Activated CD4-positive, alpha-beta memory T cell treated with anti-CD3 and anti-CD28 coated beads for 36 hours (primary cell): ENCODE data around the gene RRBP1. TPM values are rescaled to one million over a fixed set of nuclear protein-coding genes. Genes with fewer than 3 reads are reported as not detected.
A peak's percentile ranks its signal among the peaks of the same experiment; 100 is the strongest.

Source experiments
- CTCF ChIA-PET: fragments of 350-600 bp; sonication (Branson Sonifier 250); formaldehyde crosslinking; loops from one replicate; lab custom pipeline; 2021; ENCODE audit warnings: antibody characterized with exemption, inconsistent platforms; lab: Charles Lee
- POLR2A ChIA-PET: fragments of 350-600 bp; sonication (Branson Sonifier 250); formaldehyde crosslinking; loops from one replicate; lab custom pipeline; 2021; ENCODE audit warnings: antibody characterized with exemption; lab: Charles Lee
- DNase-seq: peaks from one replicate; pipeline ENCODE4 v3.0.0-alpha.2; 2020
- H3K27ac Mint-ChIP-seq: one replicate; pipeline ENCODE4 v1.8.0; 2021; ENCODE audit warnings: mixed read lengths
- H3K27me3 Mint-ChIP-seq: one replicate; pipeline ENCODE4 v1.8.0; 2021; ENCODE audit warnings: mixed read lengths
- H3K36me3 Mint-ChIP-seq: one replicate; pipeline ENCODE4 v1.8.0; 2021; ENCODE audit warnings: mixed read lengths
- H3K4me1 Mint-ChIP-seq: one replicate; pipeline ENCODE4 v1.8.0; 2021; ENCODE audit warnings: low read depth, mixed read lengths
- H3K4me3 Mint-ChIP-seq: one replicate; pipeline ENCODE4 v1.8.0; 2021; ENCODE audit warnings: mild to moderate bottlenecking, mixed read lengths
- H3K9me3 Mint-ChIP-seq: one replicate; pipeline ENCODE4 v1.8.0; 2021; ENCODE audit warnings: mixed read lengths
- intact Hi-C: fragments of 100-400 bp; cut with micrococcal nuclease; formaldehyde crosslinking; loops from one replicate; pipeline ENCODE4 v1.15.1; 2023
- total RNA-seq, 2 experiments: library from RNA; stranded (reverse); gene quantifications; one replicate each; pipeline ENCODE4 v1.2.3, GENCODE V29; 2021

Gene RRBP1
- total RNA-seq, 2 experiments from 2014 or later, result 29.6 to 32.0 TPM

DNA sequence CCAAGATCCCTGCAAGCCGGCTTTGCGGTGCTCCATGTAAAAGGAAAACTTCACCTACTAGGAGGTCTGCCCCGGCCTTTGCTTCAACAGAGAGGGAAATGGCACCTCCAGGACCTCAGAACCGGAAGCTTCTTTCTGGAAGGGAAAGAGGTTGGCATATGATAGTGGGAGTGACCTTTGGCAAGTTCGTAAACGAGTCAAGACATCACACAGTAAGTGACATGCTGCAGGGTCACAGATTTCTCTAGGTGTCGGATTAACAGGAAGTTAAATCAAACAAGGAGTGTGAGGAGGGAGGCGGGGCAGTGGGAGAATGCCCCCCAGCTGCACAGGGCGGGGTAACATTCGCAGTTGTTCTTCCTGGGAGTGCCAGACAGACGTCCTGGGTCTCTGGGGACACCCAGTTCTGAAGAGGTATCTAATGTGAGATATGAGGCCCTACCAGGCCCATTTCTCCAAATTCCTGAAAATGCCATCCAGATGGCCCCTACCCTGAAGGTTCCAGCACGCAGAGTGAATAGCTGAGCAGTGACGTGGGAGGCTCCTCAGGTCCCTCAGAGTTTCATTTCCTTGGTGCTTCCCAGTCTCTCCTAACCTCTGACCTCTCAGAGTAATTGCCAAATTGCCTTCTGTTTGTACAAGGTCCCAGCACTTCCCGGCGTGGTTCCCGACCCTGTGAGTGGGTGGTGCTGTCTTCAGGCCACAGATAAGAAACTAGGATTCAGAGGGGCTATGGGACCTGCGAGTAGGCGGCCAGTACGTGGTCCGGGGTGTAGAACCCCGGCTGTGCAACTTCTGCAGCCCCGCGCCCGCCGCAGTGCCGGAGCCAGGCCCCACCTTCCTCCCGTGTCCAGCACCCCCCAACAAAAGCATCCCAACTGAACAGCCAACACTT lies 1.9 kb downstream of the RRBP1 start:
- POLR2A ChIA-PET, result interaction anchor here (2.7 kb wide), 1 partner anchor 110 kb away, joined by 12 read pairs; the partner anchor contains the start of gene DSTN
- CTCF ChIA-PET, result interaction anchor here (0.9 to 5.8 kb wide), 8 partner anchors 11 to 316 kb away, joined by 3 to 80 read pairs (median 22); partner anchors contain the start of gene DSTN
- intact Hi-C loops, result loop anchor here (2.0 to 5.0 kb wide), 3 partner anchors 15 to 607 kb away; partner anchors contain the start of genes KAT14, PET117 and ZNF133
- Mint-ChIP-seq H3K27me3 (peaks cover 12% of the 10 kb centered on the region), H3K4me3 (peak overlapping the region; percentile 67), H3K36me3 (peaks cover 8% of the 10 kb centered on the region), H3K27ac (peak overlapping the region; percentile 18), H3K4me1 (peaks cover 18% of the 10 kb centered on the region), H3K9me3 (no peaks in the 10 kb centered on the region)
- no peak for DNase-seq

DNA sequence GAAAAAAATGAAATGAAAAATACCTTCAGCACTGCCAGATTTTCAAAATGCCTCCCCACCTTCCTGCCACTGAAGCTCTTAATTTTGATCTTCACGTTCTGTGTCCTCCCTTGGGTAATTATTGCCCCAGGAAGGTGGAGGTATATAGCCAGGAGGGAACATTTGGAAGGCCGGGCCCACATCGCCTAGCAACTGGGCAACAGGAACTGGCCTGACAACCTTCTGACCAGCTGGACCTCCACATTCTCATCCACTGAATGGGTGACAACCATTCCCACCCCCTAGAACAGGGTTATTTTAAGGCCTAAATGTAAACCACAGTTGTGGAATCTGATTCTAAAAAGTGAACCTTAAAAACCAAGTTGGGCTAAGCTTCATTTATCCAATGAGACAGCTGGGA lies 3.2 kb downstream of the RRBP1 start:
- peaks cover 18% of the 10 kb centered on the region for H3K4me1 Mint-ChIP-seq
- ChIA-PET POLR2A (no interaction called here), CTCF (interaction anchor here (5.7 to 5.8 kb wide), 2 partner anchors 12 to 219 kb away, joined by 48 to 80 read pairs; no protein-coding TSS in a partner anchor)
- intact Hi-C loops, result no loop called here
- no peak for DNase-seq
- H3K36me3 Mint-ChIP-seq, result peaks cover 8% of the 10 kb centered on the region
- H3K9me3 Mint-ChIP-seq, result no peaks in the 10 kb centered on the region
- no peak overlapping the region for H3K4me3 Mint-ChIP-seq
- peaks cover 4% of the 10 kb centered on the region for H3K27me3 Mint-ChIP-seq
- no peak overlapping the region for H3K27ac Mint-ChIP-seq

DNA sequence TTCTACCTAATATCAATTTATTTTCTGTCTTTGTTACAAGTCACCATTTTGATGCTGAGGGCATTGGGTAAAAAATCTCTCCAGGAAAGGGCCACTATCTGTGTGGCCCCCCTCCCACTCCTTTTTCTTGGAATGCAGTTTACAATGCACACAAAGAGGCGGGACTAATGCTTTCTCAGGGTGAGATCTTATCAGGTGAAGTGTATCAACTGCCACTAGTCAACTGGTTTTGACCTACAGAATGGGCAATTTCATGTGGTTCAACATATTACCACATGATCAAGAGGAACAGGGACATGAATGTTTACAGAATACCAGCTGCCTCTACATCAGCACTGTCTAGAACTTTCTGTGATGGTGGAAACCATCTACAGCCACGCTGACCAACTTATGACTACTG lies 3.7 kb downstream of the RRBP1 start:
- Mint-ChIP-seq H3K4me3 (no peak overlapping the region), H3K9me3 (no peaks in the 10 kb centered on the region), H3K4me1 (peaks cover 19% of the 10 kb centered on the region), H3K36me3 (peaks cover 8% of the 10 kb centered on the region), H3K27ac (no peak overlapping the region), H3K27me3 (peaks cover 2% of the 10 kb centered on the region)
- ChIA-PET CTCF (interaction anchor here (5.7 to 5.8 kb wide), 2 partner anchors 11 to 219 kb away, joined by 48 to 80 read pairs; no protein-coding TSS in a partner anchor), POLR2A (no interaction called here)
- intact Hi-C loops, result no loop called here
- DNase-seq, result no peak

DNA sequence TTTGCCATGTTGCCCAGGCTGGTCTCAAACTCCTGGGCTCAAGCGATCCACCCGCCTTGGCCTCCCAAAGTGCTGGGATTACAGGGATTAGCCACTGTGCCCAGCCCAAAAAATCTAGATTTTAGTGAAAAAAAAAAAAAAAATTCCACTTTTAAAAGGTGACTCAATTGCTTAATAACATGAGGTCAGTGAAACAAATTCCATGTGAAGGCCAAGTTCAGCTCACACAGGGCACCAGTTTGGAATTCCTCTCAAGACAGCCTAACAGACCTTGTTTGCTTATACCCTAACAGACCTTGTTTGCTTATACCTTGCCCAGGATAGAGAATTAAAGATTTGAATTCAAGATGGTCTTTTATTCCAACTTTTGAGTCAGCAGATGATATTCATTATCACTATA lies 5.1 kb downstream of the RRBP1 start:
- H3K27me3 Mint-ChIP-seq, result no peaks in the 10 kb centered on the region
- intact Hi-C loops, result no loop called here
- H3K4me1 Mint-ChIP-seq, result peaks cover 17% of the 10 kb centered on the region
- ChIA-PET POLR2A (no interaction called here), CTCF (no interaction called here)
- H3K36me3 Mint-ChIP-seq, result peaks cover 8% of the 10 kb centered on the region
- H3K27ac Mint-ChIP-seq, result no peak overlapping the region
- no peaks in the 10 kb centered on the region for H3K9me3 Mint-ChIP-seq
- no peak for DNase-seq
- H3K4me3 Mint-ChIP-seq, result no peak overlapping the region

DNA sequence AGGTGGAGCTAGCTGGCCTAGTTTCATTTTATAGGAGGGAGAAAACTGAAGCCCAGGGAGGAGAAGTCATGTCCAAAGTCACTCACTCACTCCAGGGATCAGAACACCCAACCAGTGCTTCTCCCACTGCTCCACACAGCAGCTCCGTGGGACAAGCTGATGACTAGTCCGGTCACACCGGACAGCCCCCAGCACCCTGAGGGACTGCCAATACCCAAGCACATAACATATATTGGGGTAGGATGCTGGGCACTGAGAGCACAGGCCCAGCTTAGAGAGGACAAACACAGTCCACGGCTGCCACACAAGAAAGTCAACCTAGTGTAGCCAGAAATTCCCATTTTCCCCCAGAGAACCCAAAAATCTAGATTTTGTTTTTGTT lies 5.7 kb downstream of the RRBP1 start:
- POLR2A ChIA-PET, result no interaction called here
- H3K27ac Mint-ChIP-seq, result no peak overlapping the region
- H3K4me3 Mint-ChIP-seq, result no peak overlapping the region
- H3K27me3 Mint-ChIP-seq, result no peaks in the 10 kb centered on the region
- intact Hi-C loops, result no loop called here
- peaks cover 8% of the 10 kb centered on the region for H3K36me3 Mint-ChIP-seq
- H3K9me3 Mint-ChIP-seq, result no peaks in the 10 kb centered on the region
- CTCF ChIA-PET, result interaction anchor here (0.7 kb wide), 1 partner anchor 289 kb away, joined by 3 read pairs; no protein-coding TSS in a partner anchor
- peaks cover 17% of the 10 kb centered on the region for H3K4me1 Mint-ChIP-seq
- no peak for DNase-seq

DNA sequence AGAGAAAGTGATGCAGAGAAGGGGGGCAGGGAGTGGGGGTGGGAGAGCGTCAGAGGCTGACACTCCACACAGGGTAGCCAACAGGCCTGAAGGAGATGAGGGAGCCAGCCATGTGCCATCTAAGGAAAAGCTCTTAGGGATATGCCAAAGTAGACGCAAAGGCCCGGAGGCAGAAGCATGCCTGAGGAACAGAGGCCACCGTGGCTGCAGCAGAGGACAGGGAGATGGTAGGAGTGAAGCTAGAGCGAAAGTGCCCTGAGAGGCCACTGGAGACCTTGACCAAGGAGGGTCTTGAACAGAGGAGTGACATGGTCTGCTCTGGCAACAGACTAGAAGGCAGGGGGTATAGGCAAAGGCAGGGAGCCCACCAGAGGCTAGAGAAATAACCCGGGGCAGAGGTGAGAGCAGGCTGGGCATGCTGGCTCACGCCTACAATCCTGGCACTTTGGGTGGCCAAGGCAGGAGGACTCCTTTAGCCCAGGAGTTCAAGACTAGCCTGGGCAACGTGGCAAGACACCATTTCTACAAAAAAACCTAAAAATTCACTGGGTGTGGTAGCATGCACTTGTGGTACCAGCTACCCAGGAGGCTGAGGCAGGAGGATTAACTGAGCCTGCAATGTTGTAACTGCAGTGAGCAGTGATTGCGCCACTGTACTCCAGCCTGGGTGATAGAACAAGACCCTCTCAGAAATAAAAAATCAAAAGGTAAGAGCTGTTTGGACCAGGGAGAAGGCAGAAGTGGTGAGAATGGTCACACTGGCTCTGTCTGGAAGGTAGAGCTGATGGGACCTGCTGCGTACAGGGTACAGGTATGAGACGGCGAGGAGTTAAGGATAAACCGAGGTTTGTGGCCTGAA lies 6.3 kb downstream of the RRBP1 start:
- ChIA-PET POLR2A (no interaction called here), CTCF (interaction anchor here (0.6 to 0.7 kb wide), 2 partner anchors 16 to 289 kb away, joined by 3 read pairs; no protein-coding TSS in a partner anchor)
- Mint-ChIP-seq H3K36me3 (peaks cover 8% of the 10 kb centered on the region), H3K27me3 (no peaks in the 10 kb centered on the region), H3K4me3 (no peak overlapping the region), H3K9me3 (no peaks in the 10 kb centered on the region), H3K4me1 (peaks cover 17% of the 10 kb centered on the region), H3K27ac (no peak overlapping the region)
- no peak for DNase-seq
- intact Hi-C loops, result no loop called here

DNA sequence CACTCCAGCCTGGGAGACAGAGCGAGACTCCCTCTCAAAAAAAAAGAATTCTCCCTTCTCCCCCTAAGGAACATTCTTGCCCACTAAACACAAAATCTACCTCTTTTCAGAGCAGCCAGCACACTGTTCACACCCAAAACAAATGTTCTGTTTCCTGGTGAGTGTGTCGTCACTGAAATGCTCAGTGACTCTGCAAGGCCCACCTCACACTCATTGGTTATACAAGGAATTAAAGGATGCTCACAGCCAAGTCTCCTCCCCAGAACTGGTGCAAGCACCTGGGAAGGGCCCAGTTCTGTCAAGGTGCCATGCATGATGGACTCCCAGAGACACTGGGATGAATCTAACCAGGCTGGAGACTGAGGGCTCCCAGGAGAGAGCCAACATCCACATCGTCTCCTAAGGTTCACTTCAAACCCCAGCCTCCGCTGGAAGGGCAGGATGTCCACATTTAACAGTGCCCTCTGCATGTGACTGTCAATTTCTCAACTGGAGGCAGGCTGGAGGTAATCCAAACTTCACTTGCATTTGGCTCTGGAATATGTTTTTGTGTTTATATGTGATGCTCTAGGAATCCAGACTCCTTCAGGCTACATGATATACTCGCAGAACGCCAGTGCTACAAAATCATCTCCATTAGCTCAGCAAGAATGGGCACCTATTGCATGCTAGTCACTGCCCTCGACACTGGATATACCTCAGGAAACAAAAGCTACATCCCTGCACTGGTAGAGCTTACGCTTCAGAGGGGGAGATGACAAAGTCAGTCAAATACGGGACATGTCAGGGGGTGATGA lies 7.1 kb downstream of the RRBP1 start:
- intact Hi-C loops, result no loop called here
- no peak for DNase-seq
- Mint-ChIP-seq H3K4me3 (no peak overlapping the region), H3K27ac (no peak overlapping the region), H3K36me3 (peaks cover 8% of the 10 kb centered on the region), H3K9me3 (no peaks in the 10 kb centered on the region), H3K27me3 (no peaks in the 10 kb centered on the region), H3K4me1 (peaks cover 12% of the 10 kb centered on the region)
- ChIA-PET POLR2A (no interaction called here), CTCF (interaction anchor here (0.6 kb wide), 1 partner anchor 17 kb away, joined by 3 read pairs; no protein-coding TSS in a partner anchor)

DNA sequence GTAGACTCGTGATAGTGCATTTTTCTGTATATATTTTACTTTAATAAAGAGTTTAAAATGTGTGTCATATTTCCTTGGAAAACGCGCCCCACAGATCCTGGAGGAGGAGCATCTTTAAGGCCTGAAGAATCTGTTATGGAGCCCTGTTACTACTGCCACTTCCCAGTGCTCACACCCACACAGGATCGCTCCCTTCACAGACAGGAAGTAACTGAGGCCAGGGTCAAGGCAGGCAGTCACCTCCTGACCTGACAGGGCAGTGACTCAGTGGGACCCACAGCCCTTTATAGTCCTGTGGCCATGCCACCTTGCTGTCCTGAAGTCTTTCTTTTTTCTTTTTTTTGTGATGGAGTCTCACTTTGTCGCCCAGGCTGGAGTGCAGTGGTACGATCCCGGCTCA lies 9.0 kb downstream of the RRBP1 start:
- H3K4me3 Mint-ChIP-seq, result no peak overlapping the region
- H3K27me3 Mint-ChIP-seq, result no peaks in the 10 kb centered on the region
- no peaks in the 10 kb centered on the region for H3K9me3 Mint-ChIP-seq
- ChIA-PET CTCF (interaction anchor here (2.9 kb wide), 1 partner anchor 9 kb away, joined by 13 read pairs; the partner anchor contains the start of gene RRBP1), POLR2A (no interaction called here)
- DNase-seq, result no peak
- H3K36me3 Mint-ChIP-seq, result no peaks in the 10 kb centered on the region
- H3K27ac Mint-ChIP-seq, result no peak overlapping the region
- intact Hi-C loops, result no loop called here
- H3K4me1 Mint-ChIP-seq, result peaks cover 8% of the 10 kb centered on the region

DNA sequence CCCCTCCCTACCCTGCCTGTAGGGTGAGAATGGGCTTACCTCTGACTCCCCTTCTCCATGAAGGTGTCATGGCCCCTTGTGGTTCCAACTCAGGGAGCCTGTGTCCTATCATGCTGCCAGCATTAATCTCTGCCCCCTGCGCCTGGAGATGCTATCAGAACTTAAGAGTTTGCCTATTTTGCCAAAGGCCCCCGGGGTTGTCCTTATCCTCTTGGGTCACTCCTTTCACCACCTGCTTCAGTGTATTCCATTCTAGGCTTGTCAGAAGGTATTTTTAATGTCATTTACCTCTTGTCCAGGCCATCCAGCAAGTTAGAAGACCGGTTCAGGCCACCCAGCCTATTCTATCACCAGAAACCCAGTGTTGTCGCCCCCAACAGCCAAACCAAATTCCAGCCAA lies 10.5 kb downstream of the RRBP1 start:
- no peaks in the 10 kb centered on the region for H3K27me3 Mint-ChIP-seq
- DNase-seq, result no peak
- no peak overlapping the region for H3K27ac Mint-ChIP-seq
- intact Hi-C loops, result no loop called here
- no peaks in the 10 kb centered on the region for H3K36me3 Mint-ChIP-seq
- CTCF ChIA-PET, result interaction anchor here (2.9 kb wide), 1 partner anchor 11 kb away, joined by 13 read pairs; the partner anchor contains the start of gene RRBP1
- peaks cover 8% of the 10 kb centered on the region for H3K4me1 Mint-ChIP-seq
- POLR2A ChIA-PET, result no interaction called here
- no peak overlapping the region for H3K4me3 Mint-ChIP-seq
- no peaks in the 10 kb centered on the region for H3K9me3 Mint-ChIP-seq

DNA sequence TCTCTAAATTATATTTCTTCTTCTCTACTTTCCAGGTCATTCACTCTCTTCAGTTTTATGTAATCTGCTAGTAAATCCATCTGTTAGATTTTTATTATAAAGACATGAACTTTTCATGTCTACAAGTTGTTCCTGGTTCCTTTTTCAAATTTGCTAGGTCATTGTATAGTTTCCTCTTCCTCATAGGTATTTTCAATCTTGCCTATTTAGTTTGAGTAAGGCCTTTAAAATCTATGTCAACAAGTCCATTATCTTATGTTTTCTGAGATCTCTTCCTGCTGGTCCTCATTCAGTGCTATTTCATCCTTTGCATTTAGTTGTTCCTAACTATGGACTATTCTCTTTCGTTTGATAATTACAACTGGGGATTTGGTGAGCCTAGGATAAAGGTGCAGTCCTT lies 11.0 kb downstream of the RRBP1 start:
- no peak overlapping the region for H3K27ac Mint-ChIP-seq
- DNase-seq, result no peak
- H3K36me3 Mint-ChIP-seq, result no peaks in the 10 kb centered on the region
- H3K27me3 Mint-ChIP-seq, result no peaks in the 10 kb centered on the region
- CTCF ChIA-PET, result interaction anchor here (1.3 kb wide), 1 partner anchor 11 kb away, joined by 4 read pairs; the partner anchor contains the start of gene RRBP1
- POLR2A ChIA-PET, result no interaction called here
- H3K4me1 Mint-ChIP-seq, result peaks cover 13% of the 10 kb centered on the region
- no peaks in the 10 kb centered on the region for H3K9me3 Mint-ChIP-seq
- H3K4me3 Mint-ChIP-seq, result no peak overlapping the region
- intact Hi-C loops, result no loop called here

DNA sequence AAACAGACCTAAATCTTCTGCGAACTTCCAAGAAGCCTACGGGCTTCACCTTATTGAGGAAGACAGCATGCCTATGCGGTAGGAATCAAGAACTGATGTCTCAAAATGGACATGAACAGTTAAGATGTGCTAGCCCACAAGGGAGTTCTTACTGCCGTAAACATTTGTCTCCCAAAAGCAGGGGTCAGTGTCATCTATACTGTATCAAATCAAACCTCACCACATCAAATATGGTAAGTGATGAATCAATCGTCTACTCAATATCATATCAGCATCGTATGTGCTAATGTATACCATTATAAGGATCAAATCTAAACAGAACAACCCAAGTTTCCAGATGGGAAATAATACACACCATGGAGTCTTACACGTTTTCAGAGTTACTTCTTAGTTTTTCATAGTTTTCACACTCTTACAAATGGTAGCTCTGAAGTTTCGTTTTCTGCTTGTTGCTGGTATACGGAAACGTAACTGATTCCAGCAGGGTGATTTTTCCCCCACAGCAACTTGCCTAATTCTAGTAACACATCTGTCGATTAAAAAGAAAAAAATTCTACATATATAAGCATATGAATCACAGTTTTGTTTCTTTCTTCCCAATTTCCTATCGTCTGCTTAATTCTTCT lies 12.6 kb downstream of the RRBP1 start:
- H3K27ac Mint-ChIP-seq, result no peak overlapping the region

More for the DNA sequence above, 12.6 kb downstream of the RRBP1 start:
- ChIA-PET CTCF (interaction anchor here (6.3 kb wide), 1 partner anchor 12 kb away, joined by 48 read pairs; the partner anchor contains the start of gene RRBP1), POLR2A (no interaction called here)
- Mint-ChIP-seq H3K9me3 (no peaks in the 10 kb centered on the region), H3K27me3 (no peaks in the 10 kb centered on the region), H3K36me3 (no peaks in the 10 kb centered on the region), H3K4me1 (peaks cover 26% of the 10 kb centered on the region), H3K4me3 (no peak overlapping the region)
- intact Hi-C loops, result loop anchor here (5.0 kb wide), 2 partner anchors 137 to 162 kb away; partner anchors contain the start of gene BFSP1
- DNase-seq, result no peak
